ENCODE results near the gene TRABD2B.

Gene TRABD2B

DNA sequence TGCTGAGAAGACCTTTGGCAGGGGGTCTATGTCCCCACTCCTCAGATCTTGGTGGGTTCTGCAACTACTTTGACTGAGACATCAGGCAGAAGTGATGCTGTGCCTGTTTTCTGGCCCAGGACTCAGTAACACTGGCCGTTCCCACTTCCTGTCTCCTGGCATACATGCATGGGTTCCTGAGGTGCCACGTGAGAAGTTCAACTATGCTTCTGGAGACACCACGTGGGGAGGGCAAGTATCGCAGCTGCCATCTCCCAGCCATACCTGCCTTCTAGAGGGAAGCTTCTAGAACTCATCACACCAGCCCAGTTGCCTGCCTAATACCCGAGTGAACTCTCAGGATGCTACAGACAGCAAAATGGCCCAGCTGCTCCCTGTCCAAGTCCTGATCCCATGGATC lies 65.8 kb downstream of the TRABD2B start:
- peak; percentile 53 for DNase-seq

DNA sequence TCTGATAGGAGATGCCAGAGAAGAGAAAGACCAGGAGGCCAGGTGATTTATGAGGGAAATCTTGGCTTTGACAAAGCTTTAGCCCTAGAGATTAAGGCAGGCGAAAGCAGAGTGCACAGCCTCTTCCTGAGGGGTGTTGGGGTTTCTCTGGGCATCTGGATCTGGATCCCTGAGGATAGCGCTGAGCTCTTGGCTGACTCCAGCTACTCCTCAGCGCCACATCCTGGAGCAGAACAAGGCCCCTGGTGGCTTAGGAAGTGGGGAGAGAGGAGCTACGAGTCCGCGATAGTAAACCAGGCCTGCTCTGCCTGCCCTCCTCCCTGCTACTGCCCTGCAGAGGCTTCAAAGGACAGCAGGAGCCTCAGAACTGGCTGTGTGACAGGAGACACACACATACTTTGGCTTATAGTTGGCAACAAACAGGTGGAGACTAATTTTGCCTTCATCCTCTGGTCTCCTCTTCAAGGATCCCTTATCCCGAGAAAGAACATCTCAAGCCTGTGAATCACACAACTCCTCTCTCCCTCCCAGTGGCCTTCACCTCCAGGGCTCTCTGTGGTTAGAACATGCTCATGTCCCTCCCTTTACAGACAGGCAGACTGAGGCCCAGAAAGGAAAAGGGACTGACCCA lies 66.9 kb downstream of the TRABD2B start:
- no peak for DNase-seq

DNA sequence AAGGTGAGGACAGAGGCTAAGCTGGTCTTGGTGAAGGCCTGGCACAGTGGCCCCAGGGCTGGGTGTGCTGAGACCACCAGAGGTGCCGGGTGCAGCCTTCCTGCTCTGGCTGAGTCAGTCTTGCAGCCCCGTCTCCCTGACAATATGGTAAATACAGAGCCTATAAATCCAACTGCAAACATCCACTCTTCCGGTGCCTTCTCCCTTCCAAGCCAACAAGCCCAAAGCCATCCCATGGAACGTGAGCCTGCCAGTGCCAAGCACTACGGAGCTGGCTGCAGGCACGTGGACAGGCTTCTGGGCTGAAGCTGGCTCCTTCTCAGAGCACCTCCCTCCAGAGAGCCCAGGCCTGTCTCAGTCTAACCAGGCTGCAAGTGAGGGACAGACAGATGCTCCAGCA lies 70.0 kb downstream of the TRABD2B start:
- no peak for DNase-seq

DNA sequence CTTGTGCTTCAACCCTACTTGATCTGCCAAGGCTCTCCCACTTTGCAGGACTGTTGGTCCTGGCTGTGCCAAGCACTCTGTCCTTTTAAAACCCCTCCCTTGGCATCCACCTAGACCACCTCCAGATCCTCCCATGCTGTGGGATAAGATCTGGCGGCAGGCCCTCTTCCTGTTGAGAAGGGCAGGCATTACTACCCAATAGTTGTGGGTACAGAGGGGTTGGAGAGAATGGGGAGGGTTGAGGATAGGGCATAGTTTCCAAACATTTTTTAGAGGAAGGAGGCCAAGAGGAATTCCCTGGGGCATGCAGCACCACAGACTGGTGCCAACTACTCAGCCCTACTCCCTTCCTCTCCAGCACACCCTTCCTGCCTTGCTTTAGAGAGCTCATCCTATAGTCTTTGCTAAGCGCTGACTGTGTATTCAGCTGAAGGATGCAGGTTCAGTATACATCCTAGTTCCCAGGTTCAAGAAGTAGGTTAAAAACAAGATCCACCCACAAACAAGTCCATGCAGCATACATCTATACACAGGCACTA lies 70.7 kb downstream of the TRABD2B start:
- no peak for DNase-seq

DNA sequence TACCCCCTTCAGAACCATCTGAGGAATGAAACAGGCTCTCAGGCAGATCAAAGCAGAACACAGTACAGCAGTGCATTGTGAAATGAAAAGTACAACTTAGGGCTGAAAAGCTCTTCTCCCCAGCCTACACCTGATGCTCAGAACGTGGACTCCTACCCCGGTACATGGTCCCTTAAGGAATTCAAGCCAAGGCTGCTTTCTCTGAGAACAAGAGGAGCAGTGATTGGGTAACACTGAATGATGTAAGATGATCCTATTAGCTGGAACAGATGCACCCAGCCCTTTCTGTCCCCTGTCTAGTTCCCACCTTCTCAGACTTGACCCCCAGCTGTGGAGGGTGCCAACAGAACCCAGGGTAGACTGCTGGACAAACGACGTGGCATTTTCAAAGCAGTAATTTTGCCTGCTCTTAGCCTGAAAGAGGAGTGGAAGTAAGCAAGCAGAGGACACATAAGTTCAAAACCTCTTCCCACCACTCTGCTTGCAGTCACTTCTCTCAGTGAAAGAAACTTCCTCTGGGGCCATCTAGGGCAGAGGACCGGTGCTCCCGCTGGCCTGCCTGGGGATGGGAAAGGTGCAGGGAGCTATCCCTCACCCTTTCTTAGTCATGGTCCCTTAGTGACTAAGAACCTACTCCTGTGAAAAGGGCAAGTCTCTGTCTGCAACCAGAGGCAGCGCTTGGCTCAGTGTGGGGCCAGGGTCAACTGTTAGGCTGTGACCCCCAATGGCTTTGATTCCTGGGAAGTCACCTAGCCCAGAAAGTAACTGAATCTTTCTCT lies 72.7 kb downstream of the TRABD2B start:
- no peak for DNase-seq

DNA sequence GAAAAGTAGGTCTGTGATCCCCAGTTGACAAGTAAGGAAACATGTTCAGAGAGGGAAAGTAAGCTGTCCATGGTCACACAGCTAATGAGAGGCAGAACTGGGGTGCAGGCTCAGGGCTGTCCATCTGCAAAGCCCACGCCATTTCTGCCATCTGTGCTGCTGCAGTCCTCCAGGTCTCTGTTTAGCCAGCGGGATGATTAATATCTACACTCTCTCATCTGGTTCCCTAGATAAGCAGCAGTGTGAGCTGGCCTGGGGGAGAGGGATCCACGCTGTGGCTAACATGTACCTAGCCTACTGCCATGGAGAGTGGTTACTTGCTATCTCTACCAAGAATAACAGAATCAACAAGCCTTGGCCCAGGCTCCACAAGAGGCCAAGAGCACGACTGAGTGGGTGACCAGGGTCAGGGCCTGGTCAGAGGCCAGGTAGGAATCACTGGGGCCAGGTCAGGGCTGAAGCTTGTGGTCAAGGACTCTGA lies 75.2 kb downstream of the TRABD2B start:
- DNase-seq: no peak

DNA sequence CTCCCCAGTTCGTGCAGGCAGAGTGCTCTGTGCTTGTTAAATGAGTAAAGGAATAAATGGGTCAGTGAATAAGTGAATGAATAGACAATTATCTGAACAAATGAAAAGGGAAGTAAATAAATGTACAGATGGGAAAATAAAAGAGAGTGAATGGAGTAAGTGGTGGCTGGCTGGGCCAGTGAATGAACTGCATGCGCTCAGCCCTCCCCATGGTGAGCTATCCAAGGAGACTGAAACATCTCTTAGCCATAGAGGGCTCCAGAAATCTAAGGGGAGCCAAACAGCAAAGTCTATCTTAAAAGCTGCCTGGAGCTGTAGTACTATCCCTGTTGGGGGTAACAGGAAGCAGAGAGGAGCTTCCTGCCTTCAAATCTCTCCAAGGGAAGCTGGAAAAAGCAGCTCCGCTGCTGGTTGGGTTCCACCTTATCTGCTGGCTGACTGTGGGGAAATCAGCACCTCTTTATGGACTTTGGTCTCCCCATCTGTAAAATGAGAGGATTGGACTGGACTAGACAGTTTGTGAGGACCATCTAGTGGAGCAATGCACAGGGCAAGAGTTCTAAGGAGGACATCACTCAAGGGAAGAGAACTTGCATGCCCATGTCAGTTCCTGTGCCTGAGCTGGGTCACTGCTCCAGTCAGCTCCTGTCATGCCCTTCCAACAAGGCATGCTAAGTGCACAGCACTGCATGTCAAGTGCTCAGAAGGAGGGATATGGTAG lies 77.9 kb downstream of the TRABD2B start:
- DNase-seq: no peak

DNA sequence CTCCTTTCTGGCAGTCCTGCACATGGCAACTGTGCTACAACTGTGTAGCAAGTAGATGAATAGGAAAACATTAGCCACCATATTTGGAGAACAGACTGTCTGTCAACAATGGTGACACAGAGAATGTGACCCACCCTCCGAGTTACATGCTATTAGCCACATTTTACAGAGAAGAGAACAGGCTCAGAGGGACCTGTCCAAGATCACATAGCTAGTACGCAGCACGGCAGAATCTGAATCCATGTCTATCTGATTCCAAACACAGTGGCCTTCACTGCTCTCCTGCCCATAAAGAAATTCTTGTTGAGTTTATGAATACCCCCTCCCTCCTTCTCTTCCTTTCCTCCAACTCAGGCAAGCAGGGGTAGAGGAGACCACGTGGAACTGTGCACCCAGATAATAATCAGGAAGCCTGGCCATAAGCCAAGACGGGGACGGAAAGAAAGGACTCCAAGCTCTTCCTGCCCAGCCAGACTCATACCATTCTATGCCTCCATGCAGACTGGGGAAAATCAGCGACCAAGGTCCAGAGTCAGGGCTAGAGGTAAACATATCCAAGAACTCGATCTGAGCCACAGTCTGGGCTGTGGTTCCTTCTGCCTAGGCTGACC lies 78.8 kb downstream of the TRABD2B start:
- DNase-seq: no peak

DNA sequence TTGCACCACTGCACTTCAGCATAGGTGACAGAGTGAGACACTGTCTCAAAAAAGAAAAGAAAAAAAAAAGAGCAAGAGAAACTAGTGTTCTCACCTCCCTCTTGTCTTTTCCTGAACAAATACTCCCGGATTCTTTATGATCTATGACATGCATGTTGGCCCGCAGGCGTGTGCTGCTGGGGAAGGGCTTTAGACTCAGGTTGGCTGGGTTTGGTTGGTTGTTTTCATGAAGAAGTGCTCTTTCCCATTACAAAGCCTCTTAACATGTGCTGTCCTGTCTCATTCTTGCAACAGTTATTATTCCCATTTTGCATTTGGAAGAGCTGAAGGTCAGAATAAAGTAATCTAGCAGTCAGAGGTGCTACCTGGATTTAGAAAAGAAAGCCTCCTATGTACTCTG lies 79.5 kb downstream of the TRABD2B start:
- no peak for DNase-seq

DNA sequence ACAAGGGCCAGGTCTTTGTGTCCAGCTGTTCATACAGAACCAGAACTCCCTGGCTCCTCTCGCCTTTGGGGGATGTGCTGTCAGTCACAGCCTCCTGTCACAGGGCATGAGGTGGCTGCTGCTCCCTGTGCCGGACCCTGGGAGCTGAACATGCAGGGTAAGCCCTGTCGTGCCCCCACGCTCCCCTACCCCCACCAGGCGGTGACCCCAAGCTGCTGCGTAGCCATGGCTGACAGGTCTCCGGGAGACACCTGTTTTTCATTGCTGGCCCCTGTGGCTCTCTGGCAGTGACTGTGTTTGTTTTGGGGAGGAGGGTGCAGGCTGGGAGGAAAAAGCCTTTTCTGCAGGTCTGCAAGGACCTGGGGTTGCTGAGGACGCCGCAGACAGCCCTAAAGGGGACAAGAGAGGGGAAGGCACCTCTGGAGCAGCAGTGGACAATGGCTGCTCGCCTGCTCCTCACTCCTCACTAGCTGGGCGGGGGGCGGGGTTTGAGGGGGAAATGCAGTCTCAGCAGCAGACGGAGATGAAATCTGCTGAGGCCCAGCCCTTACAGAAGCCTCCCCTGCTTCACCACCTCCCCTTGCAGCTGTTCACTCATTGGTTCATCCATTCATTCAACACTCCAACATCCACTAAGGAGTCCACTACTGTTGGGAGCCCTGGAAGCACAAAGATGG lies 81.4 kb downstream of the TRABD2B start:
- peak; percentile 66 for DNase-seq

DNA sequence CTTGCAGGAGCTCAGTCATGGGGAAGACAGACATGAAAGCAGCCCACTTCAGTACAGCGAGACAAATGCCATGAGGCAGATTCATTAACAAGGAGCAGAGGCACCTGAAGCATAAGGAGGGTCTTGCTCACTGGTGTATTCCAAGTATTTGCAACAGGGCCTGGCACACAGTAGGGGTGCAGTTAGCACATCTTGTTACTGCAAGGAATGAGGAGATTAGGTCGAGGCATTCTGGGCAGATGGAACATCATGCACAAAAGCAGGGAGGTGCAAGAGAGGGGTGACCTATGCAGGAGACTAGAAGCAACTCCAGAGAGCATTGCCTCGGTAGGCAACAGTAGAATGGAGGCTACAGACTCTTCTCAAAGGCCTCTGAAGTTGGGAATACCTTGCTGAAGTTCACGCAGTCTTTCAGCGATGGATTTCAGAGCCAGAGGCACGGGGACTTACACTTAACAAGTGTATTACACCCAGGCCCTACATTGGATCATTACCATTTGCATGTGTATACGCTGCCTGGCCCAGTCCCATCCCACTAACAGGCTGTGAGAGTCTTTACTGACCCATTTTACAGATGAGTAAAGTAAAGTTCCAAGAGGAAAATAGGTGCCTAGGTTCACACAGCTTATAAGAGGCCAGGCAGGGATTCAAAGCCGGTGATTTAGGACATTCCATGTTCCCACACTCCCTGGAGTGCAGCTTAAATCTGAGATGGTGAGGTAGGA lies 82.1 kb downstream of the TRABD2B start:
- no peak for DNase-seq

DNA sequence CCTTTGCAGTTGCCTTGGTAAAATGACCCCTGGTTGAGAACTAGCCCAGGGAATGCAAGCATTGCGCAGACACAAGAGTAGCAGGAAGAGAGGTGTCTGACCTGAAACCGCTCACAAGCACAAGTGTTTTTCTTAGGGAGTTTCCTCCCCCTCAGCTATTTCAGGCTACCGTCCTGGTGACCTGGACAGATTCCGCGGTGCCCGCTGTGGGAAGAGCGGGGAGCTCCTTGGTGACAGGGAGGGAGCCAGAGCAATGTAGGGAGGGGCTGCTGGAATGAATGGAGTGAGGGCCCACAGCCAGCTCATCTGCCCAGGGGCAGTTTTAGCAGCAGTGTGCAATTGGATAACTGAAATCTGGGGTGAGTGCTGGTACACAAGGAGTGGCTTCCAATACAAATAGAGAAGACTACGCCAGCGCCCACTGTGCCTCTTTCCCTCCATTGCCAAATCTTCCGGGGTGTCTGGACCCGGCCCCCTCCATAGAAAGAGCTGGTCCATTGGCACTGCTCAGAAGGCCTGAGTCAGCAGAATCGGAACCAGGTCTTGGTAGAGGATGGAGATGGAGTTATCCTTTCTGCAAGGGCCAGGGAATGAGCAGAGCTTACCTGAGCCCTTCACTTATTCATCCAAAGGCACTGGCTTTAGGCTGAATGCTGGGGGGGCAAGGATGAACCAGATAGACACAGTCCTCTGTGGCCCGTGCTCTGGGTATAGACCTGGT lies 82.8 kb downstream of the TRABD2B start:
- no peak for DNase-seq

DNA sequence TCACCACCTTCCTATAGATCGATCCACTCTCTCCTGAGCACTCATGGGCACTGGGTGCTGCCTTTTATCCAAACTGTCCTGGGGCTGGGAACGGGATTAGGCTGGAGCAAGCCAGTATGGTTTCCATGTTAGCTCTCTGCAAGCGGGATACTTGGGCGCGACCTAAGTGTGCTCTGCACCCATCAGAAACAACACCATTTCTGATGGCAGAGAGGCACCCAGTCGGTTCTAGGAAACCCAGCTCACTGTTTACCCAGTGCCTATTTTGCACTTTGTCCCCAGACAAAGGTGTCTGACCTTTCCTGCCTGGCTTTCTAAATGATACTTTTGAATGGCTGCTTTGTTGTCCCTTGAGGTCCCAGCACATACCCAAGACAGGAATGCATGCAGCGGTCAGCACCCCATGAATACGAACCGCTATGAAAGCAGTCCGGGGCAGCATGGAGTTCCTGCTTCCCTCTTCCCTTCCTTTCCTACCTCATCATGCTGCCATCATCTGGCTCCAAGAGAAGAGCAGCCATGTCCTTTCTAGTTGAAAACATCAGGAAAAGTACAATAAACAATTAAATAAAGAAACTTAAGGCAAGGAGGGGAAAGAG lies 83.9 kb downstream of the TRABD2B start:
- DNase-seq: no peak

DNA sequence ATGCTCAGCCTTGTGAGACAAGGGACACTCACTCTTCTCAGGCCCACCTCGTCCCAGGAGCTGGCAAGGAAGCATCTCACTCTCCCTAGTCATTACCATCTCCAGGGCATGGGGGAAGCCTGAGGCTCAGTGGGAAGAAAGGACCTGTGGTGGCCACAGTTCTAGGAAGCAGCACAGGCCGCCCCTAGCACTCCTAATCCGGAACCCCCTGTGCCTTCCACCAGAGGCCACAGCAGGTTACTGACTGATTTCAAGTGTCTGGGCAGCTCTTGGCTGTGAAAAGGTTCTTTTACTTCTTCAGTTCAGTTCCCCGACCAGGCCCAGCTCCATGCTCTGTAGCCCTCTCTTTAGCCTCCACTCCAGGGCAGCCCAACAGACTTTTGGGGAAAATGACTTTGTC lies 84.4 kb downstream of the TRABD2B start:
- no peak for DNase-seq

DNA sequence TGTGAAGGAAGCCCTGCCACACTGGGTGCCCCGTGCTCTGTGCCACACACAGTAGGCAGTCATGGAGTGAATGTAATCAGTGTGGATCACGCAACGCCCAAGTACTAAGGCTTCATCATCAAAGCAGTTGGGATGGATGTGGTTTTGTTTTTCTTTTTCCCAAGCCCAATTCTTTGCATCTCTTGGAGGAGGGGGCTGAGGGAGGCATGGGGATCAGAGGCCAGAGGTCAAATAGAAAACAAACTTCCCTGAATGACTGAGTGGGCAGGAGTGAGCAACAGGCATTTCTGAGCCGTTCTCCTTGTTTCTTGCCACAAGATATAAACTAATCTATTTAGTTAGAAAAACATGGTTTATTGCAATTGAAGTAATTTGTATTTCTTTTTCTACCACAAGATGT lies 85.3 kb downstream of the TRABD2B start:
- no peak for DNase-seq

DNA sequence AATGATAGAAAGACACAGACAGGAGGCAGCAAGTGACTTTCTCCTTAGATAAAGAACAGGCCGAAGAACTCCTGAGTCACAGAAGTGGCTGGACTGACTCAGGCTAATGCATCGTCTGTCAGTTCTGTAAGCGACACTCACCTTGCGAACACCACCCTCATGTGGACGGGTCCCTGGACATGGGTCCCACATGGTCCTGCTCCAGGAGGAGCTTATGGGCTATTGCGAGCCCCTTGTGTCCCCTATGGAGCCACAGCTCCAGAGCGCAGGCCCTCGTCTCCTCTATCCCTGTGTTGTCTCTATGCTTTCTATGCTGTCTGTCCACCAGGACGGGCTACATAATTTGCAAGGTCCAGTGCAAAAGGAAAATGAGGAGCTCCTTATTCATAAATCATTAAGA lies 85.8 kb downstream of the TRABD2B start:
- no peak for DNase-seq

DNA sequence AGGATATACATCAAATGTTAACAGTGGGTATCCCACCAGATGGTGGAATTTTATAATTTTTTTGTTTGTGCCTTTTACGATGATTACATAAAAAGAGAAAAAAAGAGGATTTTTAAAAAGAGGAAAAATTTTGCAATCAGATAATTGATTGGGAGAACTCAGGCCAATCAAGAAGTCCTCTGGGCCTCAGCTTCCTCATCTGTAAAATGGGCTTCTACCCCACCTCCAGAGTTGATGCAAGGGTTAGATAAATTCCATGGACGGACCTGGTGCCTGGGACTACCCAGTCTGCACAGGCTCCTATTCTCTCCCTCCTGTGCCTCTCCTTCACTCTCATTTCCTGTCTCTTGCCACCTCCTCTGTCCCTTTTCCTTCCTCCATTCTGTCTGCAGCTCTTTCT lies 88.9 kb downstream of the TRABD2B start:
- no peak for DNase-seq

DNA sequence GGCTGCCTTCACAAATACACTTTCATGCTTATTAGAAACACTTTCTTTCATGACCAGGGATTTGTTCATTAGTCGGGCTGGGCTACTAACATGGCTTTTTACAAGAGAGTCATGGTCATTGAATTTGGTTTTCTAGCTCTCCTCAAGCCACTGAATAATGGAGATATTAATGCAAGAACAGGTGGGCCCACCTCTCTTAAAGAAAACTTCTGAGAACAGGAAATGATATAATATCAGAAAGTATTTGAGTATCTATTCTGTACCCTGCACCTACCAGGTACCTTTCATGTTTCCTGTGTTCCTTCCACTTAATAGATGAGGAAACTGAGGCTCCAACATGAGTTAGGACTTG lies 90.0 kb downstream of the TRABD2B start:
- DNase-seq: no peak

DNA sequence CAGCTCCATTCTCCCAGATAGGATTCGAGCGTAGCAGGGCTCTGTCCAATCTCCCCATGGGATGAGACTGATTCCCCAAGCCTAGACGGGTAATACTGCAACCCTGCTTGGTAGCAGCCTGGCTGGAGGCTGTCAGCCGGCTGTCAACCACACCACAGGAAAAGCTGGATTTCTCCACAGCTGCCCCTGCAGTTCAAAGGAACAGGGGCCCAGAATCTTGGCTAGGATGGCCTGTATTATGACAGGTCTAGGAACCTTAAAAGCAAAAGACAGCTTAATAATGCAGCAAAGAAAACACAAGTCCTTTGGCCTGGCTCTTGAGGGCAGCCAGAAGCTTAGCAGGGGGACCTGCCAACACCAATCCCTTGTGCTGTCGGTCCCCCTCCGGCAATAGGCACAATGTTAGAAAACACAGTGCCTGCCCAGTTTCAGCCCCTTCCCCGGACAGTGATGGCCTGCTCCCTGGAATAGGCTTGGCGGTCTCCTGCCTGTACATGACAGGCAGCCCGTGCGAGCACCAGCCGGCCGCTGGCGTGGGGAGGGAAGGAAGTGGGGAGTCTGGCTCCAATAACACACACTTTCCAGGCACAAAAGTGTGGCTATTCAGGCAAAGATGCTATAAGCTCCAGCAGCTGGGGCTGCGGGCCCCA lies 90.5 kb downstream of the TRABD2B start:
- DNase-seq: no peak

DNA sequence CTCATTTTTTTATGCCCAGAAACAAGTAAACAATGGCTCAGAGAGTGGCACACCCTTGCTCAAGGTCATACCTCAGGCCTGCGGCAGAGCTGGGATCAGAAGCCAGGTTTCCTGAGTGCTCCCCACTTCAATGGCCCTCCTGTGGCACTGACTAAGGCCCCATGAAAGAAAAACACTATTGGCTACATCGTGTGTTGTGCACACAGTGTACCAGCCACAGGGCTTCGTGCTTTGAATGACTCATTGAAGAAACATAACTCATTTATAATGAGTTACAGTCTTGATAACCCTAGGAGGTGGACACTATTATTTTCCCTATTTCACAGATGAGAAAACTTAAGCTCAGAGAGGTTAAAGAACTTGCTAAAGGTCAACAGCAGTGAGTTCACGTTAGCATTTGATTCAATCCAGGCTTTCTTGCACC lies 91.2 kb downstream of the TRABD2B start:
- DNase-seq: no peak

Data from NCI-H1092 treated with DMSO at 0.1 percent for 48 hours (cell line).